Activated T-helper 9 cell treated with anti-CD3 and anti-CD28 coated beads, Interleukin-2, amount 50 U/mL, for 16 hours (primary cell): Measurements from ENCODE around the gene AGPAT2.
"Not testable (repeated sequence)": the region's sequence is repeated elsewhere in the genome, so short reads cannot be mapped to it uniquely, and the experiment has no call there.

Experiments used
- DNase-seq: peaks from one replicate; pipeline ENCODE4 v3.0.0-alpha.2; 2020; ENCODE audit warnings: low read depth

Gene AGPAT2

DNA sequence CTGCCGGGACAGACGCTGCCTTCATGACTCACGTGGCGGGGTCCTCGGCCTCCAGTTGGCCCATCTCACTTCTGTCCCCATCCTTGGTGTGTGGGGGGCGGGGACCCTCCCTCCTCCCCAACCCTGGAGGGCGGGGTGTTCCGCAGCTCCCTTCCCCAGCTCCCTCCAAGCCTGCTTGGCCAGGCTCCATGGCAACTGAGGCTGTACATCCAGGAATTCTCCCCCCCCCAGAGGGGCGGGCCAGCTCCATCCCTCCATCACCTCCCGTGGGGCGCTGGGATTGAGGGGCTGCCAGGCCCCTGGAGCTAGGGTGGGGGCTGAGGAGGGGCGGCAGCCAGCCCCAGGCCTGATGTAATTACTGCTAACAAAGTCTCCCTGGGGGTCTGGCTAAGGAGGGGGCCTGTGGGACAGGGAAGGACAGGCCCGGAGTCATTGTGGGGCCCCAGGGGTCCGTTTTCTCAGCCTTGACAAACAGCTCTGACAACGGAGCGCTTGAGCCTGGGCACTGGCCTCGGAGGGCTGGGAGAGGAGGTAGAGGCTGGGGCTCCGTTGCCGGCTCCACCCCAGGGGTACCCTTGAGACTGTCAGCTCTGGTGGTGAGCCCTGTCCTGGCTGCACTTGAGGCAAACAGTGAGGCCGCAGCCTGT is 33.1 kb upstream of the AGPAT2 start:
- DNase-seq = no peak

DNA sequence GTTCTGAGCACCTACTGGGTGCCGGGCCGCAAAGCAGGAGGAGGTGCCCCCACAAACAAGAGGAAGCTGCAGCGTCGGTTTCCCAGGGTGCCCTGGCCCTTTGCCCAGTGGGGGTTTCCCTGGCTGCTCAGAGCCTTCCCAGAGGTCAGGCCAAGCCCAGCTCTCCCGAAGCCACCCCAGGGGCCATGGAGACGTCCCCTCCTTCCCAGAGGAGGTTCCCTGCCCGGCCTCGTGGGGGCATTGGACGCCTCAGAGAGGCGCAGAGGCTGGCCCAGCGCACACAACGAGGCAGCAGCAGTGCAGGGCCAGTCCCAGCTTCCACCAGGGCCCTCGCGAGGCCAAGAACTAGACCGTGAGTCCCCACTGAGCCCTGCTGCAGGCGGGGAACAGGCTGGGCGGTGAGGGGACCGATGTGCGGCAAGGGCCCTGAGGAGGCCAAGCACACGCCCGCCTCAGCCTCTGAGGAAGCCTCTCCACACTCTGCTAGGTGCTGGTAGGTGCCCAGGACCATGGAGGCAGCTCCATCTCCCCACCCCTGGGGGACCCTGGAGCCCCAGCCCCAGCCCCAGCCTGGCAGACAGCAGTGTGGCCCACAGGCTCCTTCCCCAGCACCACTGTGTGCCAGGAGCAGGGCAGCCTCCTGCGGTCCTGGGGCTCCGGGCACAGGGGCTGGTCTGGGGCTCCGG is 32.1 kb upstream of the AGPAT2 start:
- DNase-seq = no peak

DNA sequence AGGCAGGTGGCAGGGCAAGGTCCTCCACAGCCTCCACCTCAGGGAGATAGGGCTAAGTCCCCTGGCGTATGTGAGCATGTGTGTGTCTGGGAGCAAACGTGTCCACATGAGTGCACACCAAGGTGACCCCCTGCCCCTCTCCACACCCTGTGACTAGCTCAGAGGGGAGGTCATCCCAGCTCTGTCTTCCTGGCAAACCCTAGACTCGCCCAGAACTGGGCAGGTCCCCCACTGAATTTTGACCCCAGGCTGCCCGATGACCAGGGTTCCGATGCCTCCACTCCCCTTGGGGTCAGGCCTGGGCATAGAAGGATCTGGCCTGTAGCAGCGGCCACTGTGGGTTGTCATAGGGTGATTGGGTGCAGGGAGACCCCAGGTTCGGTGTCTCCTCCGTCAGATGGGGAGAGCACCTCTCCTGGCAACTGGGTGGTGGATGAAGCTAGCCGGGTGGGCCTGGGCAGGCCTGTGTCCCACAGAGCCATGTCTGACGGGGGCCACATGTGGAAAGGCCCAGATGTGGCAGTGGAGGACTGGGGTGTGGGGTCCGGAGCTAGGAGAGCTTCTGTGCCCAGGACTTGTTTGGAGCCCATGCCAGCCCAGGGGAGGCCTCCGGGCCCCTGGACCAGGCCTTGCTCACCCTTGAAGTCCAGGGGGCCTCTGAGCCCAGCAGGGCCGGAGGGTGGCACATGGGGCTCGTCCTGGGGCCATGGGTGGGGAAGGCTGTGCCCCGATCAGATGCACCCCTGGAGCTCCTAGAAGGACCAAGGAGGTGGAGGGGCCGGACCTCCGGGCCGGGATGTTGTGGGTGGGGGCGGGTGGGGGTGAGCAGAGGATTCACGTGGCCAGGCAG is 31.3 kb upstream of the AGPAT2 start:
- DNase-seq = no peak

DNA sequence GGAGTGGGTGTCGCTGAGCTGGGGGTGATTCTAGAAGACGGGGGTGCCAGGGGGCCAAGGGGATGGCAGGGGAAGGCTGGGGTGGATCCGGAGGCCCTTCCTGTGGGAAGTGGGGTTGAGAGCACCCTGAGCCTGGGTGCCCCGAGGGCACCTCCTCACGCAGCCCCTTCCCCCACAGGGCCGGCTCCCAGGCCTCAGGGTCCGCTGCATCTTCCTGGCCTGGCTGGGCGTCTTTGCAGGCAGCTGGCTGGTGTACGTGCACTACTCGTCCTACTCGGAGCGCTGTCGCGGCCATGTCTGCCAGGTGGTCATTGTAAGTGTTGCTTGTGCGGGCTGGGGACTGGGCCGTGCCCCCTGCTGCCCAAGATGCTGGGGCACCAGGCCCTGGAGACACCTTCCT is 30.1 kb upstream of the AGPAT2 start:
- DNase-seq = no peak

DNA sequence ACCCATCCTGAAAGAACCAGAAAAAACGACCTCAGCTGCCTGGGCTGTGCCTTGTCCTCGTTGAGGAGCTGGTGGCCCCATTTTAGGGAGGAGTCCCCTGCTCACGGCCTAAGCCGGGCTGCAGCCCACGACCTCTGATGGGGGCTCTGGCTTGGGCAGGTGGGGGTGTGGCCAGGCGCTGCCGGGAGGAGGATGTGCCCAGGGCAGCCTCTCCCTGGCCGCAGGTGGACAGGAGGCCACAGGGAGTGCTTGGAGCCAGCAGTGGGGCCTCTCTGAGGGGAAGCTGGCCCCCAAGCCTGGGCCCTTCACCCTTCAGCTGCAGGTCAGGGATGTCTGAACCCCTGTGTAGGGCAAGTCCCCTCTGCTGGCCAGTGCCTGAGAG is 27.6 kb upstream of the AGPAT2 start:
- no peak for DNase-seq

DNA sequence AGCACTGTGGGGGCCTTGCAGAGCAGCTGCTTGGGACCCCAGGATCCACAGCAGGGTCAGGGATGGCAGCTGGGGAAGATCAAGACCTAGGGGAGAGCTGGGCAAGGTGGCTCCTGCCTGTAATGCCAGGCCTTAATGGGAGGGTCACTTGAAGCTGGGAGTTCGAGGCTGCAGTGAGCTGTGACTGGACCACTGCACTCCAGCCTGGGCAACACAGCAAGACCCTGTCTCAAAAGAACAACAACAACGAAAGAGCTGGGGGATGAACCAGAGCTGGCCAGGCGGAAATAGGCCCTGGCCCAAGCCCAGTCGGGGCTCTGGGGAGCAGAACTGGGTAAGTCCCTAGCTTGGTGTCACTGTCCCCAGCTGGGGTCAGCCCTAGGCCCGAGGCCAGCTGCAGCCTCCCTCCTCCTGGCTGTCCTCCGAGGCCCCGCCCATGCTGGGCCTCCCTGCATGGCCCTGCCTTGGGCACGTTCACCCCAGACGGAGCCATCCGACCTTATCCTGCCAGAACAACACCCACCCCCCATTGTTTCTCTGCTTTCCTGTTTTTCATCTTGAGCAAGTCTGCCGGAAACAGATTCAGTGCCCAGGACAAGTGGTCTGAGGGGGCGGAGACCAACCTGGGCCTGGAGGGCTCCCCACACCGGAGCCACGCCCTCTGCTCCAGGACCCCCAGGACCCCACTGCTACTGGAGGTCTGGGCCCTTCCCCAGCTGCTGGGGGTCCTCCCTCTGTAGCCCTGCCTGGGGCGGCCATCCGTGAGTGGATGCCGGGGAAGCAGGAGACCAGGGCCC is 27.0 kb upstream of the AGPAT2 start:
- DNase-seq = no peak

DNA sequence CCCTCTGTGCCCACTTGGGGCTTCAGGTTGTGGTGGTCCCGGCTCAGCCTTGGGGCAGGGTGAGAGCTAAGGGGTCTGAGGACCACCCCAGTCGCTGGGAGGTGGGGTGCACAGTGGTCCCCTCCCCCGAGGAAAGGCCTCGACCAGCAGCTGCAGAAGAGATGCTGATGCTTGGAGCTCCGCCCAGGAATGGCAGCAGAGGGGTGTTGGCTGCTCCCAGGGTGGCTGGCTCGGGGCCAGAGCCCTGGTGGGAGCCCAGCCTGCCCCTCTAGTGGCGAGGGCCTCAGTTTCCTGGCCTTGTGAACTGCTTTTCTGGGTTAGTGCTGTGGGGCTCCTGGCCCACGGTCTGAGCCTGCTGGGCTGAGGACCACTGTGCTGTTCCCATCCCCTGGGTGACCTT is 26.3 kb upstream of the AGPAT2 start:
- no peak for DNase-seq

DNA sequence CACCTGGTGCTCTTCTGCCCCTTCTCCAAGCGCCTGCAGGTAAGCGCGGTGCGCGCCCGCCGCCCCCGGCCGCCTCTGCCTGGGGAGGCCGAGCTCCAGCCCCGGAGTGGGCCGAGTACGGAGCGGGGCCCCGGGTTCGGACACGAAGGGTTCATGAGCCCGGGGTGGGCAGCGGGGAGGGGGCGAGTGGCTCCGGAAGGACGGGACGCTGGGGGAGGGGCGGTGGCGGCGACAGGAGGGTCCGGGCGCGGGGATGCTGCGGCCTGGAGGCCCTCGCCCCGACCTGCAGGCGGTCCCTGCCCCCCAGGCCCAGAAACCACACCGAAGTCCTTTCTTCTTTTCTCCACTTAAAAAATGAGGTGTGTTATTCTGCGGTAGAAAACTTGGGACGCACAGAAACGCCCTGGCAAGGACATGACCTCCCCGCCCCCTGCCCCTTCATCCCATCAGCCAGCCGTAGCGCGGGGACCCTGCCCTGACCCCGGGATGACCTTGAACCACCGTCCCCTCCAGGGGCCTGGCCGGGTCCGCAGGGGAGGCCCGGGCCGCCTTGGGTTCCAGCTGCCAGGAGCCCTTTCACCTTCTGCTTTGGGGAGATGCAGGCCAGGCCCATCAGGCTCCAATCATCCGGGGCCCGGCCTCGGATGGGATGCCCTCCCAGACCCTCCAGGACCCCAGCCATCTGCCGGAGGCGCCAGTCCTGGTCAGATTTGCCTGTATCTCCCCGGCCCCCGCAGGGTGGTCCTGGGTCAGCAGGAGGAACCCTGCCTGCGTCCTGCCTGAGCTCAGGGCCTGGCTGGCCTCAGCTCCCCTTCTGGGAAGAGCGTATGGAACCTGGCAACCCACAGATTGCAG is 25.7 kb upstream of the AGPAT2 start:
- DNase-seq = no peak

DNA sequence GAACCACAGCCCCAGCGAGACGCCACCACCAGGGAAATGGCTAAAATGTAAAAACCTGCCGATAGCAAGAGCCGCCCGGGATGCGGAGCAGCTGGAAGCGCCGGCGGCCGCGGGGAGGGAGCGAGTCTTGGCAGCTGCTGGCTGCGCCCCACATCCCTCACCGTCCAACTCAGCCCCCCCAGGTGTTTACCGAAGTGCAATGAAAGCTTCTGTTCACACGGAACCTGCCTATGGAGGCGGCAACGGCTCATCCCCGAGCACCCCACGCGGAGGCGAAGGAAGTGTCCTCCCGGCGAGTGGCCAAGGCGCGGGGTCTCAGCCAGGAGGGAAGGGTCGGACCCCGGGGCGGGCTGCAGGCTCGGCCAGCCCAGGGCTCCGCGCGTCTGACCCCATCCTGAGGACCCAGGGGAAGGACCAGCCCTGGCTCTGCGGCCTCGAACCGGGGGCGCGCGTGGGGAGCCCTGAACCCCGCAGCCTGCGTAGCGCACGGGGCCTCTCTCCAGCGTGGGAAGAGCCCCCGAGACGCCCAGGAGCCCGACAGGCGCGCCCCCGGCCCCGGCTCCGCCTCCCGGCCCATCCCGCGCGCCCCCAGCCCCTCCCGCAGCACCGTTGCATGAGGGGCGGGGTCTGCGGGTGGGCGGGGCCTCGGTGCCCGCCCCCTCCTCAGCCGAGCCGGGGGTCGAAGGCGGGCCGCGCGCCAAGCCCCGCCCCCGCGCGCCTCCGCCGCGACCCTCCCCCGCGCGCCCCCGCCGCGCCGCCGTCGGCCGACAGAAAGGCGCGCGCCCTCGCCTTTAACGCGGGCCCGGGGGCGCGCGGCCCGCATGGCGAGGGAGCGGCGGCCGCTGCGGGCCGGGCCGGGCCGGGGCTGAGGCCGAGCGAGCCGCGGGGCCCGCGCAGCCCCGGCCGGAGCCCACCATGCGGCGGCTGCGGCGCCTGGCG is 24.8 kb upstream of the AGPAT2 start, which contains the start of gene DIPK1B:
Gene DIPK1B, plus strand, starts transcription at position 822 of the 939 bp plus-strand sequence. Its CDS starts 94 bp downstream, at position 916.
- no peak for DNase-seq

DNA sequence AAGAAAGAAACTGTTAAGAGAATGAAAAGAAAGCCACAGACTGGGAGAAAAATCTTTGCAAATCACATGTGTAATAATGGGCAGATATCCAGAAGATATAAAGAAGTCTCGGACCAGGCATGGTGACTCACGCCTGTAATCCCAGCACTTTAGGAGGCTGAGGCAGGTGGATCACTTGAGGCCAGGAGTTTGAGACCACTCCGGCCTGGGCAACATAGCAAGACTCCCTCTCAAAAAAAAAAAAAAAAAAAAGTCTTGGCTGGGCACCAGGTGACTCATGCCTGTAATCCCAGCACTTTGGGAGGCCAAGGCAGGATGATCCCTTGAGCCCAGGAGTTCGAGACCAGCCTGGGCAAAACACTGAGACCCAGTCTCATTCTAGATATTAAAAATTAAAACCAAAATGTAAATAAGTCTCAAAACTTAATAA is 24.0 kb upstream of the AGPAT2 start:
- not testable (repeated sequence) for DNase-seq

DNA sequence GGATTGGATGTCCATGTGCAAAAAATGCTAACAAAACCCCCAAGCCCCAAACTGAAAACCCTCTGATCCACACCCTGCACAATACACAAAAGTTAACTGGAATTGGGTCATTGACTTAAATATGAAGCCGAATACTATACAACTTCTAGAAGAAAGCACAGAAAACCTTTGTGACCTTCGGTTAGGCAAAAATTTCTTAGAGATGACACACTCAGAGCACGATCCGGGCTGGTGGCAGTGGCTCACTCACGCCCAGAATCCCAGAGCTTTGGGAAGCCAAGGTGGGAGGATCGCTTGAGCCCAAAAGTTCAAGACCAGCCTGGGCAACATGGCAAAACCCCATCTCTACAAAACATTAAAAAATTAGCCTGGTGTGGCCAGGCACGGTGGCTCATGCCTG is 23.3 kb upstream of the AGPAT2 start:
- DNase-seq = no peak

DNA sequence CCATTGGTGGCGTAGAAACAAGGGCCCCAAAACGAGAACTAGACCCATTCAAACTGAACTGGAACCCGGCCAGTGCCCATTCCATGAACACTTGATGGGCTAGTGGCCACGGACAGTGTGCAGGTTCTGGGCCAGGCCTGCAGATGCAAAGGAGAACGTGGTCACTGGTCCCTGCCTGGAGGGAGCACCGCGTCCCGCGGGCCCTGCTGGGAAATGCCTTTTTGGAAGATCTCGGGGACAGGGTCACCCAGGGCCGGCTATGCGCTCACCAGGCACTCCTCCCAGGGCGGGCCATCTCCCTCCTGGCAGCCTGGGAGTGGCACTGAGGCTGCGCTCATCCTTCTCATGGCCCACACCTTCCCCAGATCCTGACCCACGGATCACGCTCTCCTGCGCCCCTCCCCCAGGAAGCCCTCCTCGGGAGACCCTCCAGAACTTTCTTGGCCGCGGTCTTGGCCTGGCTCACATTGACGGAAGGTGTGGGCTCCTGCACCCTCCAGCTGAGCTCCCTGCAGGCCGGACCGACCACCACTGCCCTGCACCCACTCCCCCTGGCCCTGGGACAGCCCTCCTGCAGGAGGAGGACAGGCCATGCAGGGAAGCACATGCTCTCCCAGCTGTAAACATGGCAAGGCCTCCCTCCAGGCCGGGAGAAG is 22.3 kb upstream of the AGPAT2 start:
- no peak for DNase-seq

DNA sequence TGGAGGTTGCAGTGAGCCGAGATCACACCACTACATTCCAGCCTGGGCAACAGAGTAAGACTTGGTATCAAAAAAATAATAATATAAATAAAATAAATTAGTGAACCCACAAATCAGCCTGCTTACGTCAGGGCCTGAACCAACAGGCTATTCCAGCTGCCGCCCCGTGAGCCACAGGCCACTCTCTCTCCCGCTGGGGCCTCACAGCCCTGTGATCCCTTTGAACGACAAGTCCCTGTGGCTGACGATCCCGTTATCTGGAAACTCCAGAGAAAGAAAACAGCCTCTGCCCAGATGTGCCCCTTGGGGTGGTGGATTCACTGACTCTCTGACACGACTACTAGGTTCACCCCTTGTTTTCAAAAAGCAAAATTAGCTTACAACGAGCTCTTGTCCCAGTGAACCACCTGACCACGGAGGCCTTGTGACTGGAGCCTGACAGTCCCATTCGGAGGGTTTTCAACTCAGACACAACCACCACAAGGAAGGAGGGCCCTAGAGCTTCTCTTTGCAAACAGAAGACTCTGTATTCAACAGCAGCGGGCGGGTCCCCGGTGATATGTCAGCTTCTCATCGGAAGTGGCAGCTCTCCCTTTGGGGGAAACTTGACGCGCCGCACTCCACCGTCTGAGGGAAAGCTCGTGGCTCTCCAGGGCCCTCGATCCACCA is 20.7 kb upstream of the AGPAT2 start:
- no peak for DNase-seq

DNA sequence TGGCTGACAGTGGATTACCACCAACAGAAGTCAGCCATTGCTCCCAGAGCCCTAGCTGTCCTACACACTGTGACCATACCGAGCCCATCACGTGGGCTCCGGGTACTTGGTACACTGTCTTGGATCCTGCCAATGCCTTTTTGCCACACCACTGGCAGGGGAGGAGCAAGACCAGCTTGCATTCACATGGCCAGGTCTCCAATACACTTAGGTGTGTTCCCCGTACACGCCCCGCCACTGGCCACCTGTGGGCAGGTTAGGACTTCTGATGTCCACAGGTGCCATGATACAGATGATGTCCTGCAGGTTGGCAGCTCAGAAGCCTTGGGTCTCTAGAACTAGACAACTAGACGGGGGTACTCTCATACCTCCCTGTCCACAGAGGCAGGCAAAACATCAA is 19.8 kb upstream of the AGPAT2 start:
- DNase-seq = no peak

DNA sequence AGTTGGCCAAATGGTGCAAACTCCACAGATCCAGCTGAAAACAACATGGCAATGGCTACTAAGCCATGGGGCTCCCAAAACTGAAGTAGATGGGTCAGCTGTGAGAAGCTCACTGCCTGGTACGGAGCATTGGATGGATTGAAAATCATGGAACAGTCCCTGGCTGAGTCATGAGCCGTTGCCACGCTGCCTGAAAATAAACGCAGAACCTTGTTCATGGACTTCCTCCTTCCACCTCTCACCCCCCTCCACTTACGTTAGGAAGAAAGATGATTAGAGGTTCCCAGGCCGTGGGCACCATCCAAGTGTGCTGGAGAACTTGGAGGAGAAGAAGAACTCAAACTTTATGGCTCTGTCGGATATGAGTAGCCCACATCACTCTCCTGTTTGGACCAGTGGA is 18.3 kb upstream of the AGPAT2 start:
- no peak for DNase-seq

DNA sequence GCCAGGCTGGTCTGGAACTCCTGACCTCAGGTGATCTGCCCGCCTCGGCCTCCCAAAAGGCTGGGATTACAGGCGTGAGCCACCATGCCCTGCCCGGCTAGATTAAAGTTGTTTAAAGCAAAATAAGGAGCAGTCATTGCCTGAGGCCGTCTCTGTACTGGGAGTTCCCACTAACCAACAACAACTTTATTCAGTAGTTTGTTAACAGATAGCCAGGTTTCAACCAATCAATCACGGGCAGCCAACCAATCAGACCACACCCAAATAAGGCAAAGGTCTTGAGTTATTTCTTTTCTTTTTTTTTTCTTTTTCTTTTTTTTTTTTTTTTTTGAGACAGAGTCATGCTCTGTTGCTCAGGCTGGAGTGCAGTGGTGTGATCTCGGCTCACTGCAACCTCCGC is 17.5 kb upstream of the AGPAT2 start:
- DNase-seq = not testable (repeated sequence)

DNA sequence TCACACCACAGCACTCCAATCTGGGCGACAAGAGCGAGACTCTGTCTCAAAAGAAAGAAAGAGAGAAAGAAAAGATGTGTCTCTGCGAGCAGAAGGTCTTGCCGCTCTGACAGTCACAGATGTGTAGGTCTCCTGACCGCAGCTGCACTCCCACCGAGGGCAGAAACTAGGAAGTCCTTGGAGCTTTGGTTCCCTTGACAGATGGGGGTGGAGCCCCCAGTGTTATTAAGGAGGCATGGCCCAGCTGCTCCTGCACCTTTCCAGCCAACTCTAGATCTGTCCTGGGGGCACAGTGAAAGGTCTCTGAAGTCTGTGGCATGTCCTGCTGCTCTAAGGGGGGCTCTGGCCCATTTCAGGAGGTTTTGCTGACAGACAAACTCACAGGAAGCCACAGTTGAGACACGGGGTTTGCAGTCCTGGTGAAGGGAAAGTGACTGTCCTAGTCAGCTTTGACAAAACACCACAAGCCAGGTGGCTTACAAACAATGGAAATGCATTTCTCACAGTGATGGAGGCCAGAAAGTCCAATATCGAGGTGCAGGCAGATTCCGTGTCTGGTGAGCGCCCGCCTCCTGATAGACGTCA is 16.1 kb upstream of the AGPAT2 start:
- no peak for DNase-seq

DNA sequence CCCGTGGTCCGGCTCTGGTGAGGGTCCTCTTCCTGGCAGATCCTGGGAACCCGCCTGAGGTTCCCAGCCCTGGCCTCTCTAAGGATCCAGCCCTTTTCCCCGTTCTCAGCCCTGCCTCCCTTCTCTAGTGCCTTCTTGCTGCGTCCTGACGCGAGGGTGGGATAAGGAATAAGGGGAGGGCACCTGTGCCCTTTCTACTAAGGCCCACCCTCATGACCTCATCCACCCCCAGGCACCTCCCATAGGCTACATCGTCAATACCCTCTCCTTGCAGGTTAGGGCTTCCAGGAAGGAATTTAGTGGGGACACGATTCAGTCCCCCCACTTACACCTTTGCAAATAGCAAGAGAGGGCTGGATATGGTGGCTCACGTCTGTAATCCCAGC is 14.4 kb upstream of the AGPAT2 start:
- no peak for DNase-seq
